Measurements from ENCODE around the gene ARL13A. TPM values are rescaled to one million over a fixed set of nuclear protein-coding genes. Genes with fewer than 3 reads are reported as not detected.
A peak's percentile ranks its signal among the peaks of the same experiment; 100 is the strongest.
"Not testable (repeated sequence)": the region's sequence is repeated elsewhere in the genome, so short reads cannot be mapped to it uniquely, and the experiment has no call there.

The ARL13A gene
- total RNA-seq, 1 donor from 2014 or later = not detected

DNA sequence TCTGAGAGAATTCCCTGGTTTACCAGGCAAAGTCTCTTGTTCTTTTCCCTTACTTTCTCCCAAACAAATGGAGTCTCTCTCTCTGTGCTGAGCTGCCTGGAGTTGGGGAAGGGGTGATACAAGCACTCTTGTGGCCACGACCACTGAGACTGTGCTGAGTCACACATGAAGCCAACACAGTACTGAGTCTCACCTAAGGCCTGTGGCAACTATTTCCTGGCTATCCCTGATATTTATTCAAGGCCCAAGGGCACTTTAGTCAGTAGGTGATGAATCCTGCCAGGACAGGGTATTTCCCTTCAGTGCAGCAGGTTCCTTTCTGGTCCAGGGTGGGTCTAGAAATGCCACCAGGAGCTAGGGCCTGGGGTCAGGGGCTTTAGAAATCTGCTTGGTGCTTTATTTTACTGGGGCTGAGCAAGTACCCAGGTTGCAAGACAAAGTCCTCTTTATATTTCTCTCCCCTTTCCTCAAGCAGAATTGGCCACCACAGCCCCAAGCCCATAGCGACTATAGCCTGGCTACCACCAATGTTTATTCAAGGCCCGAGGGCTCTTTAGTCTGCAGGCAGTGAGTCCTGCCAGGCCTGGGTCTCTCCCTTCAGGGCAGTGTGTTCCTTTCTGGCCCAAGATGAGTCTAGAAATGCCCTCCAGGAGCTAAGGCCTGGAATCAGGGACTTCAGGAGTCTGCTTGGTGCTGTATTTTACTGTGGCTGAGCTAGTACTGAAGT, 10.5 kb downstream of the ARL13A start:
- Histone ChIP-seq H3K4me1 (no peaks in the 10 kb centered on the region), H3K9me3 (no peaks in the 10 kb centered on the region), H3K27ac (no peak overlapping the region), H3K36me3 (no peaks in the 10 kb centered on the region), H3K27me3 (no peaks in the 10 kb centered on the region), H3K4me3 (no peak overlapping the region)
- ATAC-seq (no peak), DNase-seq (no peak)
- TF ChIP-seq, protein P1, sequence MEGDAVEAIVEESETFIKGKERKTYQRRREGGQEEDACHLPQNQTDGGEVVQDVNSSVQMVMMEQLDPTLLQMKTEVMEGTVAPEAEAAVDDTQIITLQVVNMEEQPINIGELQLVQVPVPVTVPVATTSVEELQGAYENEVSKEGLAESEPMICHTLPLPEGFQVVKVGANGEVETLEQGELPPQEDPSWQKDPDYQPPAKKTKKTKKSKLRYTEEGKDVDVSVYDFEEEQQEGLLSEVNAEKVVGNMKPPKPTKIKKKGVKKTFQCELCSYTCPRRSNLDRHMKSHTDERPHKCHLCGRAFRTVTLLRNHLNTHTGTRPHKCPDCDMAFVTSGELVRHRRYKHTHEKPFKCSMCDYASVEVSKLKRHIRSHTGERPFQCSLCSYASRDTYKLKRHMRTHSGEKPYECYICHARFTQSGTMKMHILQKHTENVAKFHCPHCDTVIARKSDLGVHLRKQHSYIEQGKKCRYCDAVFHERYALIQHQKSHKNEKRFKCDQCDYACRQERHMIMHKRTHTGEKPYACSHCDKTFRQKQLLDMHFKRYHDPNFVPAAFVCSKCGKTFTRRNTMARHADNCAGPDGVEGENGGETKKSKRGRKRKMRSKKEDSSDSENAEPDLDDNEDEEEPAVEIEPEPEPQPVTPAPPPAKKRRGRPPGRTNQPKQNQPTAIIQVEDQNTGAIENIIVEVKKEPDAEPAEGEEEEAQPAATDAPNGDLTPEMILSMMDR (IDR thresholded peaks at IDR 0.05) = no peak
- intact Hi-C loops (cut with DNase I) = no loop called here

DNA sequence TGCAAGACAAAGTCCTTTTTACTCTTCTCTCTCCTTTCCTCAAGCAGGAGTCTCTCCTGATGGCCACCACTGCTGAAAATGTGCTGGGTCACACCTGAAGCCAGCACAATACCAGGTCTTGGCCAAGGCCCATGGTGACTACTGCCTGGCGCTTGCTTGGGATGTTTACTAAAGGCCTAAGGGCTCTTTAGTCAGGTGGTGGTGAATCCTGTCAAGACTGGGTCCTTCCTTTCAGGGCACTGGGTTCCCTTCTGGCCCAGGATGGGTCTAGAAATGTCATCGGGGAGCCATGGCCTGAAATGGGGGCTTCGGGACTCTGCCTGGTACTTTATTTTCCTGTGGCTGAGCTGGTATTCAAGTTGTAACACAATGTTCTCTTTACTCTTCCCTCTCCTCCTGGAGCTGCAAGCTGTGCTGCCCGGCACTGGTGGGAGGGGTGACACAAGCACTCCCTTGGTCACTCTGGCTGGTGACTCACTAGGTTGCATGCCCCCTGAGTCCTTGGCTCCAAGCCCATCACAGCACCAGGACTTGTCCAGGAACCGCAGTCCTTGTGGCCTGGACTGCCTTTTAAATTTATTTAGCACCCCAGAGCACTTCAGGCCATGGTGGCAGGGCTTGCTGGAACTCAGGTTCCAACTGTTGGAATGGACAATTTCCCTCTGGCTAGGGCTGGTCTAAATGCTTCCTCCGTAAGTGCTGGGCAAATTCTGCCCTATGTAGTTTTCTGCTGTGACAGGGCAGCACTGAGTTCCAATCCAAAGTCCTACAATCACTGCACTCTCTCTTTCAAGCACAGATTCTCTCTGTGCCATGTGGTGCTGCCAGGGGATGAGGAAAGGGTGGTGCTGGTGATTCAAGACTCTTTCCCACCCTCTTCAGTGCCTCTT, 11.3 kb downstream of the ARL13A start:
- peak; percentile 81 for ATAC-seq
- H3K27ac ChIP-seq = no peak overlapping the region
- intact Hi-C loops (cut with DNase I) = no loop called here
- H3K36me3 ChIP-seq = no peaks in the 10 kb centered on the region
- TF ChIP-seq, protein P1 (IDR thresholded peaks at IDR 0.05) = no peak
- H3K4me1 ChIP-seq = no peaks in the 10 kb centered on the region
- H3K9me3 ChIP-seq = no peaks in the 10 kb centered on the region
- H3K27me3 ChIP-seq = no peaks in the 10 kb centered on the region
- DNase-seq = peak; percentile 68
- H3K4me3 ChIP-seq = no peak overlapping the region

DNA sequence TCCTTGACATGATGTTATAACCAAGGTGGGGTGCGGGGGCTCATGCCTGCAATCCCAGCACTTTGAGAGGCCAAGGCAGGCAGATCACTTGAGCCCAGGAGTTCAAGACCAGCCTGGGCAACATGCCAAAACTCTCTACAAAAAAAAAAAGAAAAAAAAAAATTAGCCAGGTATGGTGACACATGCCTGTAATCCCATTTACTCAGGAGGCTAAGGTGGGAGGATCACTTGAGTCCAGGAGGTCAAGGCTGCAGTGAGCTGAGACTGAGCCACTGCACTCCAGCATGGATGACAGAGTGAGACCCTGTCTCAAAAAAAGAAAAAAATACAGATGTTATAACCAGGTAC, 12.0 kb downstream of the ARL13A start:
- H3K27ac ChIP-seq; H3K4me1 ChIP-seq; H3K36me3 ChIP-seq; intact Hi-C loops (cut with DNase I); H3K4me3 ChIP-seq; H3K9me3 ChIP-seq; H3K27me3 ChIP-seq; DNase-seq; ATAC-seq: not testable (repeated sequence)

DNA sequence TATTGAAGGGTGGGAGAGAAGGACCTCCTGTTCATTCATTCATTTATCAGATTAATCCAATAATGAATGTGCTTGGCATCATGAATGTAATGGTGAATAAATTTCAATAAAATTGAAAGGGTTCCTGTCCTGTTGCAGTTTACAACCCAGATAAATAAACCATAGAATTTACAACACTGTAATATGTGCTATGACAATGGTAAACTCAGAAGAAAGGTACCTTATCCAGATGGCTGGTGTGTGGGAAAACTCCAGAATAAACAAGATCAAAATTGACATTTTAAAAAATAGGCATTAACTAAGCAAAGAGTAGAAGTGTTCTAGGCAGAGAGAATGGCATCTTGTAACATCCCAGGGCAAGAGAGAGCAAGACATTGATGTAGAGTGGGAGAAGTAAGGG, 15.3 kb downstream of the ARL13A start:
- Histone ChIP-seq H3K4me1 (no peaks in the 10 kb centered on the region), H3K27ac (no peak overlapping the region), H3K9me3 (no peaks in the 10 kb centered on the region), H3K36me3 (no peaks in the 10 kb centered on the region), H3K27me3 (no peaks in the 10 kb centered on the region), H3K4me3 (no peak overlapping the region)
- DNase-seq (no peak), ATAC-seq (no peak)
- intact Hi-C loops (cut with DNase I) = no loop called here
- TF ChIP-seq, protein P1 (IDR thresholded peaks at IDR 0.05) = no peak

DNA sequence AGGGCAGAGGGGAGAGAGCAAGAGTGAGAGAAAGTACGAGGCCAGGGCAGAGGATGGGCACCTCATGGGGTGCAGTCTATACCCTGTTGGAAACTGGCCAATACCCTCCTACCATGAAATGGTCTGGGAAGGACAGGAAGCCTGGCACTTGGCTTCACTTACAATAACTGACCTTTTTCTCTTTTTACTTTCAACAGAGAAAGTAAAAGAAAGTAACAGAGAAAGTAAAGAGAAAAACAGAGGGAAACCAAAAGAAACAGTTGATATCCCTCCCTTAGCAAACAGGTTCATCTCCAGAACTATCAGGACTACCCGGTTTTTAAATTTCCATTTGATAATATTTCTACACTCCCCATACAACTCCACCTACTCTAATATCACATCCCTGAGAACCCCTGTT, 20.6 kb downstream of the ARL13A start:
- intact Hi-C loops (cut with DNase I) = no loop called here
- Histone ChIP-seq H3K27ac (no peak overlapping the region), H3K36me3 (no peaks in the 10 kb centered on the region), H3K27me3 (no peaks in the 10 kb centered on the region), H3K4me3 (no peak overlapping the region), H3K9me3 (no peaks in the 10 kb centered on the region), H3K4me1 (no peaks in the 10 kb centered on the region)
- TF ChIP-seq, protein P1 (IDR thresholded peaks at IDR 0.05) = no peak
- DNase-seq = no peak
- ATAC-seq = no peak

All from upper lobe of right lung (tissue), 1 donor.